OCI-LY7 (cell line): ENCODE measurements around the gene GLI3. TPM values are rescaled to one million over a fixed set of nuclear protein-coding genes. Genes with fewer than 3 reads are reported as not detected.

Experiments
- BruUV-seq: library from RNA; stranded (reverse); fragments of 400-500 nt; replicated peaks from 2 replicates; lab custom pipeline; 2021; lab: Mats Ljungman, UMichigan
- CTCF ChIA-PET: fragments of 300-600 bp; sonication (Branson Sonifier 250); formaldehyde crosslinking; loops from one replicate; lab custom pipeline; 2022; ENCODE audit warnings: antibody characterized with exemption; ENCODE audit not compliant: unreplicated experiment; lab: Charles Lee
- POLR2A ChIA-PET: fragments of 300-600 bp; sonication (Branson Sonifier 250); formaldehyde crosslinking; loops from one replicate; lab custom pipeline; 2022; ENCODE audit warnings: antibody characterized with exemption; lab: Charles Lee
- DNase-seq: peaks from one replicate; pipeline ENCODE4 v3.0.0-alpha.2; 2015; ENCODE audit warnings: low spot score
- H2AFZ ChIP-seq: fragments of 200-600 bp; sonication (generic), shearing (Covaris generic); 2 replicates; pipeline ENCODE4 v1.6.1; 2014; ENCODE audit warnings: mild to moderate bottlenecking, antibody characterized with exemption, low read length, moderate library complexity
- H3K27ac ChIP-seq: fragments of 200-600 bp; sonication (generic); 2 replicates; pipeline ENCODE4 v1.5.1; 2014; ENCODE audit warnings: mixed run types, low read depth, mild to moderate bottlenecking, moderate library complexity, low read length, inconsistent platforms; ENCODE audit not compliant: poor library complexity, severe bottlenecking
- H3K36me3 ChIP-seq: fragments of 200-600 bp; sonication (generic); 2 replicates; pipeline ENCODE4 v1.6.1; 2014; ENCODE audit warnings: mild to moderate bottlenecking, antibody characterized with exemption, low read length, moderate library complexity, mixed read lengths; ENCODE audit not compliant: insufficient read depth
- H3K4me1 ChIP-seq: fragments of 200-600 bp; sonication (generic); 2 replicates; pipeline ENCODE4 v1.5.1; 2014; ENCODE audit warnings: mild to moderate bottlenecking, low read length; ENCODE audit not compliant: insufficient read depth, poor library complexity, severe bottlenecking
- H3K4me2 ChIP-seq: fragments of 200-600 bp; sonication (generic); 2 replicates; pipeline ENCODE4 v1.6.1; 2014; ENCODE audit warnings: mild to moderate bottlenecking, low read length
- H3K4me3 ChIP-seq: fragments of 200-600 bp; sonication (generic); 2 replicates; pipeline ENCODE4 v1.5.1; 2014; ENCODE audit warnings: mild to moderate bottlenecking, low read depth, low read length; ENCODE audit not compliant: poor library complexity, severe bottlenecking
- H3K79me2 ChIP-seq: fragments of 200-600 bp; sonication (generic); 2 replicates; pipeline ENCODE4 v1.6.1; 2016; ENCODE audit warnings: low read depth, mild to moderate bottlenecking, low read length, moderate library complexity, mixed read lengths; ENCODE audit not compliant: insufficient read depth
- H3K9me2 ChIP-seq: fragments of 200-600 bp; sonication (generic); 2 replicates; pipeline ENCODE4 v1.6.1; 2016; ENCODE audit warnings: mild to moderate bottlenecking, low read length, mixed read lengths; ENCODE audit not compliant: insufficient read depth
- H3K9me3 ChIP-seq: fragments of 200-600 bp; sonication (generic); 2 replicates; pipeline ENCODE4 v1.6.1; 2014; ENCODE audit warnings: mild to moderate bottlenecking, mixed run types, low read length, mixed read lengths
- H4K20me1 ChIP-seq: fragments of 200-600 bp; sonication (generic); 2 replicates; pipeline ENCODE4 v1.6.1; 2014; ENCODE audit warnings: mild to moderate bottlenecking, antibody characterized with exemption, low read length, moderate library complexity, mixed read lengths; ENCODE audit not compliant: insufficient read depth
- EZH2phosphoT487 ChIP-seq: fragments of 200-600 bp; sonication (generic); IDR thresholded peaks from 2 replicates; pipeline ENCODE4 v1.6.1; 2018; ENCODE audit warnings: low read depth, borderline replicate concordance, mild to moderate bottlenecking, mixed run types, antibody characterized with exemption, low read length, moderate library complexity, mixed read lengths
- intact Hi-C: fragments of 100-400 bp; cut with micrococcal nuclease; formaldehyde crosslinking; loops from one replicate; pipeline ENCODE4 v1.10.0; 2022; ENCODE audit not compliant: unreplicated experiment
- total RNA-seq, 2 experiments: library from RNA; depleted of rRNA in 1 of 2; stranded (reverse); fragments of >200 nt in 1 of 2; shearing (Covaris generic) in 1 of 2; gene quantifications; 2 replicates each; pipeline ENCODE4 v1.2.3, GENCODE V29; 2014 to 2022
- TF ChIP-seq, protein P1 (sequence below): fragments of 200-600 bp; sonication (generic); conservative IDR thresholded peaks from 2 replicates; pipeline ENCODE4 v1.5.1; 2014; ENCODE audit warnings: mild to moderate bottlenecking, antibody characterized with exemption, low read length, moderate library complexity, mixed read lengths

Gene GLI3
- total RNA-seq, 2 experiments from 2014 or later: not detected

DNA sequence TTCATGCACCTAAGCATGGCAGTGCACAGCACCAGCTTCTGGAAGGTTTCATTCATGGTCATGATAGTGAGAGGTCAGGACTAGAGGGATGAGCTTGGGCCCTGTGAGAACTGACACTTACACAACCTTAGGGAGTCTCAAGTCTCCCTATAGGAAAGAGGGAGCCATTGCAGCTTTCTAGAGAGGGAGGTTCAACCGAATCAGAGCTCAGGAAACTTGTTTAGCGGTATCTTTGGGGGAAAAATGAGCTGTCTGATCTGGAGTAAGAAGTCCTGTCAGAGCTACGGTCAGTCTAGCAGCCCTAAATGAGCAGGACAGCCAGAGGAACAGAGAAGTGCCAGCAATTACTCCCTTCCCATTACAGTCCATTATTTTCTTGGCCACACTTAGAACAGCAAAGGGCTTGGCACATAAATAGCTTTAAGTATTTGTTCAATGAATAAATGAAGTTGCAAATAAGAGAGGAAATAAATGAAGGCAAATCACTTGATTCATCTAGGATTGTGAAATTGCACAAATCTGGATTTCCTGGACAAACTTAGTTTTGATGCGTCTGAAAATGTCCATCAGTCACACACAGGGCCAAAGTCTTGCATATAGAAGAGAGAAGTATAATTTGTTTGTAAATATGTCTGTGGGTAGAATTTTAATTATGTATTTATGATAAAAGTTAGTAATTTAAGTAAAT, 262.0 kb downstream of the GLI3 start:
- no TSS peak for BruUV-seq
- no peaks in the 10 kb centered on the region for H3K9me2 ChIP-seq
- intact Hi-C loops: no loop called here
- H3K4me3 ChIP-seq: no peak overlapping the region
- ChIA-PET CTCF (no interaction called here), POLR2A (no interaction called here)
- no peaks in the 10 kb centered on the region for H3K4me1 ChIP-seq
- no peak overlapping the region for H2AFZ ChIP-seq
- H3K9me3 ChIP-seq: no peaks in the 10 kb centered on the region
- TF ChIP-seq, protein P1, sequence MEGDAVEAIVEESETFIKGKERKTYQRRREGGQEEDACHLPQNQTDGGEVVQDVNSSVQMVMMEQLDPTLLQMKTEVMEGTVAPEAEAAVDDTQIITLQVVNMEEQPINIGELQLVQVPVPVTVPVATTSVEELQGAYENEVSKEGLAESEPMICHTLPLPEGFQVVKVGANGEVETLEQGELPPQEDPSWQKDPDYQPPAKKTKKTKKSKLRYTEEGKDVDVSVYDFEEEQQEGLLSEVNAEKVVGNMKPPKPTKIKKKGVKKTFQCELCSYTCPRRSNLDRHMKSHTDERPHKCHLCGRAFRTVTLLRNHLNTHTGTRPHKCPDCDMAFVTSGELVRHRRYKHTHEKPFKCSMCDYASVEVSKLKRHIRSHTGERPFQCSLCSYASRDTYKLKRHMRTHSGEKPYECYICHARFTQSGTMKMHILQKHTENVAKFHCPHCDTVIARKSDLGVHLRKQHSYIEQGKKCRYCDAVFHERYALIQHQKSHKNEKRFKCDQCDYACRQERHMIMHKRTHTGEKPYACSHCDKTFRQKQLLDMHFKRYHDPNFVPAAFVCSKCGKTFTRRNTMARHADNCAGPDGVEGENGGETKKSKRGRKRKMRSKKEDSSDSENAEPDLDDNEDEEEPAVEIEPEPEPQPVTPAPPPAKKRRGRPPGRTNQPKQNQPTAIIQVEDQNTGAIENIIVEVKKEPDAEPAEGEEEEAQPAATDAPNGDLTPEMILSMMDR: no peak
- no peak for TF ChIP-seq EZH2phosphoT487
- no peak overlapping the region for H3K4me2 ChIP-seq
- no peak overlapping the region for H3K27ac ChIP-seq
- H3K36me3 ChIP-seq: no peaks in the 10 kb centered on the region
- no peak for DNase-seq
- no peaks in the 10 kb centered on the region for H3K79me2 ChIP-seq
- no peaks in the 10 kb centered on the region for H4K20me1 ChIP-seq

DNA sequence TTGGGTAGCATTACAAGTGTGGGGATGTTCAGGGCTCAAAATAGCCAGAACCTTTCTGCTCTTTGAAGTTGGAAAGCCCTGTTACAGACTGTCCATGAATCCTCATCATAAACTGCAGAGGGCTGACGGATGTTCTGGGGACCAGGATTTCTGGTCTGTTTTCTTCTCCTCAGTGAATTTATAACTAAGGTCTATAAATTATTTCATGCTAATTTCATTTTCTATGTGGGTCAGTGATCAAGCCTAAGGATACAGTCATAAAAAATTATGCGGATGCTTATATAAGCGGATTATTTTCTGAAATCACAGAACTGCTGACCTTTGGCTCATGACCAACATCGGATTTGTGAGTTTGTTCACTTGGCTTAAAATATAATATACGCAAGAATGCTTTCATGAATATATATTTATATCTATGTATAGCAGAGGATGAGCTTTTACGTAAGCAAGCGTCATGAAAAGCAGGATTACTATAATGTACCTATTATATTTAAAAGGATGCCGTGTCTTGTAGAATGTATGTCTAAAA, 263.7 kb downstream of the GLI3 start:
- Histone ChIP-seq H3K4me3 (no peak overlapping the region), H3K4me1 (no peaks in the 10 kb centered on the region), H3K4me2 (no peak overlapping the region), H3K79me2 (no peaks in the 10 kb centered on the region), H3K9me3 (no peaks in the 10 kb centered on the region), H3K9me2 (no peaks in the 10 kb centered on the region), H3K27ac (no peak overlapping the region), H3K36me3 (no peaks in the 10 kb centered on the region), H2AFZ (no peak overlapping the region), H4K20me1 (no peaks in the 10 kb centered on the region)
- DNase-seq: no peak
- ChIA-PET POLR2A (no interaction called here), CTCF (no interaction called here)
- BruUV-seq: no TSS peak
- intact Hi-C loops: no loop called here
- TF ChIP-seq EZH2phosphoT487: no peak
- TF ChIP-seq, protein P1: no peak

DNA sequence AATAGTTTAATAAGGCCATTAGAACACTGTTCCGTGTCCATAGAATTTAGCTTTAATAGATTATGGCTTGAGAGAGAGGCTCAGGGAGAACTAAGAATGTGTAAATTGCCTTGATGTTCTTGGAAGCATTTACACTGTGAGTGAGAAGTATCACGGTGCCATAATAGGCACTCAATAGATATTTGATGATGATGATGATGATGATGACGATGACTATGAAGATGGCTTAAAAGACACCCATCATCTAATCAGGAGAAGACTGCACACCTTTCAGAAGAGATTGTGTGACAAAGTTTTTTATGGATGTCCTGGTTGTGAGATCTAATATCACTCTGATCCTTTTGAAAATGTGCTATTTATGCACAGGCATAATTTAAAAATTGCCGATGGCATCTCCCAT, 264.2 kb downstream of the GLI3 start:
- H3K4me1 ChIP-seq: no peaks in the 10 kb centered on the region
- no peak overlapping the region for H2AFZ ChIP-seq
- no peak for TF ChIP-seq EZH2phosphoT487
- TF ChIP-seq, protein P1: no peak
- no peak overlapping the region for H3K4me3 ChIP-seq
- H3K36me3 ChIP-seq: no peaks in the 10 kb centered on the region
- no peak overlapping the region for H3K27ac ChIP-seq
- BruUV-seq: no TSS peak
- no peaks in the 10 kb centered on the region for H3K79me2 ChIP-seq
- DNase-seq: no peak
- no peaks in the 10 kb centered on the region for H3K9me3 ChIP-seq
- H3K9me2 ChIP-seq: no peaks in the 10 kb centered on the region
- H3K4me2 ChIP-seq: no peak overlapping the region
- H4K20me1 ChIP-seq: no peaks in the 10 kb centered on the region
- ChIA-PET CTCF (no interaction called here), POLR2A (no interaction called here)
- intact Hi-C loops: no loop called here
